Chondrocyte (in vitro differentiated cells): Measurements from ENCODE around the gene DLG2. TPM values are rescaled to one million over a fixed set of nuclear protein-coding genes. Genes with fewer than 3 reads are reported as not detected.
"Not testable (repeated sequence)": the region's sequence is repeated elsewhere in the genome, so short reads cannot be mapped to it uniquely, and the experiment has no call there.

ENCODE experiments used
- DNase-seq: peaks from one replicate; pipeline ENCODE4 v3.0.0; 2021; ENCODE audit warnings: mixed read lengths, low spot score
- H3K27ac Mint-ChIP-seq: one replicate; pipeline ENCODE4 v1.8.0; 2021; ENCODE audit warnings: mild to moderate bottlenecking, moderate library complexity, mixed read lengths; ENCODE audit not compliant: unreplicated experiment
- H3K27me3 Mint-ChIP-seq: 2 replicates; pipeline ENCODE4 v1.8.0; 2021; ENCODE audit warnings: low read depth, mixed read lengths
- H3K36me3 Mint-ChIP-seq: 2 replicates; pipeline ENCODE4 v1.8.0; 2021; ENCODE audit warnings: low read depth, mixed read lengths
- H3K4me1 Mint-ChIP-seq: 2 replicates; pipeline ENCODE4 v1.8.0; 2021; ENCODE audit warnings: low read depth, mild to moderate bottlenecking, mixed read lengths
- H3K4me3 Mint-ChIP-seq: one replicate; pipeline ENCODE4 v1.8.0; 2021; ENCODE audit warnings: mild to moderate bottlenecking, moderate library complexity, mixed read lengths; ENCODE audit not compliant: unreplicated experiment
- H3K9me3 Mint-ChIP-seq: 2 replicates; pipeline ENCODE4 v1.8.0; 2021; ENCODE audit warnings: low read depth, mixed read lengths
- CTCF ChIP-seq: fragments of 200-600 bp; sonication (generic); IDR thresholded peaks from 2 replicates; pipeline ENCODE4 v1.5.0; 2021; ENCODE audit warnings: antibody characterized with exemption, mild to moderate bottlenecking, moderate library complexity
- total RNA-seq: library from RNA; stranded (reverse); gene quantifications from 3 replicates; pipeline ENCODE4 v1.2.1, GENCODE V29; 2021

Gene DLG2
- total RNA-seq, 1 donor from 2014 or later = 1.3 TPM

- no peak for TF ChIP-seq CTCF
- H3K27ac Mint-ChIP-seq = no peak overlapping the region
- peaks cover 6% of the 10 kb centered on the region for H3K27me3 Mint-ChIP-seq
- peaks cover under 1% of the 10 kb centered on the region for H3K36me3 Mint-ChIP-seq
- H3K4me3 Mint-ChIP-seq = no peak overlapping the region
- no peaks in the 10 kb centered on the region for H3K4me1 Mint-ChIP-seq
- H3K9me3 Mint-ChIP-seq = peaks cover under 1% of the 10 kb centered on the region
- no peak for DNase-seq
Observed at GRCh38 chr11:85277693-85278092, 349.5 kb downstream of the DLG2 start.

- H3K4me3 Mint-ChIP-seq = no peak overlapping the region
- no peaks in the 10 kb centered on the region for H3K4me1 Mint-ChIP-seq
- peaks cover 6% of the 10 kb centered on the region for H3K27me3 Mint-ChIP-seq
- H3K27ac Mint-ChIP-seq = no peak overlapping the region
- TF ChIP-seq CTCF = no peak
- H3K9me3 Mint-ChIP-seq = peaks cover 8% of the 10 kb centered on the region
- no peak for DNase-seq
- H3K36me3 Mint-ChIP-seq = peaks cover 2% of the 10 kb centered on the region
Observed at GRCh38 chr11:85276332-85276731, 350.8 kb downstream of the DLG2 start.

- H3K4me3 Mint-ChIP-seq, H3K4me1 Mint-ChIP-seq, H3K36me3 Mint-ChIP-seq, H3K27me3 Mint-ChIP-seq, DNase-seq, H3K27ac Mint-ChIP-seq, H3K9me3 Mint-ChIP-seq: not testable (repeated sequence)
Observed at GRCh38 chr11:85270315-85270714, 356.8 kb downstream of the DLG2 start.

DNA sequence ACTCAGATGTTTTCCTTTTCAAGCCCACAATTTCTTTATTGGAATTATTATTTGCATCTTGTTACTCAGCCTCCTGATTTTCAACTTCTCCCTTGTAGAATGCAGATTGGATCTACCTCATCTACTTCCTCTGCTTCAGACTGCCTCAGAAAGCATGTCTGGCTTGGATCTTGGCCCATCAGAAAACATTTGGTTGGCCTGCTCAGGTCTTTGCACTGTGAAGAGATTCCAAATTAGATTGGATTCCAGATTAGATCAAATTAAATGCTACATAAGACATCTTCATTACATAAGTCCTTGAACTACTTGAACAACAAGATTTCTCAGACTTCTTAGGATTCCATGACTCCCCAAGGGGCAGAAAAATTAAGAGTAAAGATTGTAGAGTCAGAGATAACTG, 358.0 kb downstream of the DLG2 start:
- no peak for DNase-seq
- Mint-ChIP-seq H3K27me3 (peaks cover 5% of the 10 kb centered on the region), H3K4me3 (no peak overlapping the region), H3K9me3 (peaks cover 8% of the 10 kb centered on the region), H3K27ac (no peak overlapping the region), H3K36me3 (peaks cover 3% of the 10 kb centered on the region), H3K4me1 (peaks cover 2% of the 10 kb centered on the region)
- TF ChIP-seq CTCF = no peak

GRCh38 chr11:85266646-85267045, 360.5 kb downstream of the DLG2 start:
- H3K4me3 Mint-ChIP-seq = no peak overlapping the region
- peaks cover 5% of the 10 kb centered on the region for H3K27me3 Mint-ChIP-seq
- no peak overlapping the region for H3K27ac Mint-ChIP-seq
- H3K4me1 Mint-ChIP-seq = peaks cover 2% of the 10 kb centered on the region
- peaks cover 3% of the 10 kb centered on the region for H3K36me3 Mint-ChIP-seq
- H3K9me3 Mint-ChIP-seq = no peaks in the 10 kb centered on the region
- no peak for DNase-seq
- TF ChIP-seq CTCF = no peak

DNA sequence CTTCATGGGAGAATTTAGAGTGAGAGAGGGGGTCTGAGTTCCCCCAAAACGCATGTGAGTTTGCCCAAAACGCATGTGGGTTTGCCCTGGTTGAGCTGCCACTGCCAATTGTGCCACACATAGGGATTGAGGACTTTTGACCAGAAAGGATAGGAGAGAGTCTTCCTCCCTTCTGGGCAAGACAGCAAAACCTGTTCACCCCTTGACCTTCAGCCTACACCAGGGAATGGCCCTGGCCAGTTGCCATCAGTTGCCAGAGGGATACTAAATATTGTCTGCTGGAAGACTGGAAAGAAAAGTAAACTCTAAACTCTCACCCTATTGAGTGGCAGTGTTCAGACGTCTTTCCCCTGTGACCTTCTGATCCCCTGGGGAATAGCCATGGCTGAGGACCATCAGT, 363.8 kb downstream of the DLG2 start:
- Mint-ChIP-seq H3K9me3 (peaks cover 2% of the 10 kb centered on the region), H3K27me3 (peaks cover 5% of the 10 kb centered on the region), H3K27ac (no peak overlapping the region), H3K4me3 (no peak overlapping the region), H3K36me3 (peaks cover 3% of the 10 kb centered on the region), H3K4me1 (no peaks in the 10 kb centered on the region)
- TF ChIP-seq CTCF = no peak
- DNase-seq = no peak
